Stimulated activated CD4-positive, alpha-beta T cell treated with anti-CD3 and anti-CD28 coated beads, Interleukin-2, amount 100 ng/mL, for 48 hours (primary cell): Measurements from ENCODE around the gene GALNT9.
"Not testable (repeated sequence)": the region's sequence is repeated elsewhere in the genome, so short reads cannot be mapped to it uniquely, and the experiment has no call there.

ENCODE experiments used
- DNase-seq, 2 donors: peaks; one replicate each; pipeline ENCODE4 v3.0.0-alpha.2; 2020

Gene GALNT9

DNA sequence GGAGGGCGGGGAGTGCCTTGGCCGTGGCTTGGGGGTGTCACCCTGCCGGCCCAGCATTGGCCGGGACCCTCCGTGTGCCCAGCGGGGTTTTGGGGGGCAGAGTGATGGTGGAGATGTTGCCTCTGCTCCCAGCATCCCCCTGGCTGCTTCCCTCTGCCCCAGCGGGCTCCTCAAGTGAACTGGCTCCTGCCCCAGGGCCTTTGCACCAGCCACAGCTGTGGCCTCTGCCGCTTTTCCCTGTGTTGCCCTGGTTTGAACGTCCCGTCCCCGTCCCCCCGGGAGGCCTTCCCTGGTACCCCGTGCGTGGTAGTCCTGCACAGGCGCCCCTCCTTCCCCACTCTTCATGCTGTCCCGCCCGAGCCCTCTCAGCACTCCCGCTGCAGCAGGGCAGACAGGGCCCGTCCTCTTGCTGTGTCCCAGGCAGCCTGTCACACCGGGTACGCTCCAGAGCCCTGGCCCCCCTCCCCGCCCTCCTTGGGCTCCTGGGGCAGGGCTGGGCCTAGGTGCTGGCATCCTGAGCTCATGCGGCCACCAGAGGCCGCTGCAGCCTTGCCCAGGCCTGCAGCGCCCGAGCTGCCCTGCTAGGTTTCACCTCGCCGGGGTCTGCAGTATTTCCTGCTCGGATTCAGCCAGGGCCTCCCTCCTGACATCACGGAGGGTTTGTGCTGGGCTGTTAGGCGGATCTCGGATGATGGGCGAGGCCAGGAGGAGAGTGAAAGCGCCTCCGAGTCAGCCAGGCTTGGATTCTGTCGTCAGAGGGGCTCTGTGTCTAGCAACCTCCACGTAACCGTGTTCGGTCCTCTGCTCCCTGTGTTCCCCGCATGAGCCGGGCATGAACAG is 175.7 kb downstream of the GALNT9 start:
- DNase-seq: peak; percentile 47 to 63

DNA sequence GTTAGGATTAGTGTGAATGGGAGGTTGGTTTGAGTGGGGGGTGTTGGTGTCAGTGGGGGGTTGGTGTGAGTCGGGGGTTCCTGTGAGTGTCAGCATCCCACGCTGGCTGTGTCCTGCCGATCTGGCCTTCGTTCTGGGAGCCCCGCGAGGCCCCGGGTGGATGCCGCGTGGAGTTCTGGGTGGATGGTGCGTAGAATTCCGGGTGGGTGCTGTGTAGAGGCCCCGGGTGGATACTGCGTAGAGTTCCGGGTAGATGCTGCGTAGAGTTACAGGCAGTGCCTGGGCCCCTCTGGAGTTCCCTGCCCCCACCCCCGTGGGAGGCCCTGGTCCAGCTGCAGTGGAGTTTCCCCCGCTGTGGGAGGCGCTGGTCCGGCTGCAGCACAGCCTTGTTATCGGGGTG is 176.4 kb downstream of the GALNT9 start:
- DNase-seq: no peak

DNA sequence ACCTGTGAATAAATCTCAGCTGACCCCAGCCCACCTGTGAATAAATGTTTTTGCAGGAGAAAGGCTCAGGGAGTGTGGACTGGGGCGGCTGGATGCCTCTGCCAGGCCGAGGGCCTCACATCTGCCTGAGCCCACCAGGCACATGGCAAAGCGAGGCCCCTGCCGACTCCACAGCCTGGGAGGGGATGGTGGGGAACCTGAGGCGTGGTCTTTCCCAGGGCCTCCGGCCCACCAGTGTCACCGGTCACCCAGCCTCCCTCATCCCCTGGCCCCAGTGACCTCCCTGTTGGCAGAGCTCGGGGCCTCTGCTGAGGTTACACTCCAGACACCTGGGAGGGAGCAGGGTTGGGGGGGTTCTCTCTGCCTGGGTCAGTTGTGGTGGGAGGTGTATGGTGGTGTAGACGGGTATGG is 177.0 kb downstream of the GALNT9 start:
- no peak for DNase-seq

DNA sequence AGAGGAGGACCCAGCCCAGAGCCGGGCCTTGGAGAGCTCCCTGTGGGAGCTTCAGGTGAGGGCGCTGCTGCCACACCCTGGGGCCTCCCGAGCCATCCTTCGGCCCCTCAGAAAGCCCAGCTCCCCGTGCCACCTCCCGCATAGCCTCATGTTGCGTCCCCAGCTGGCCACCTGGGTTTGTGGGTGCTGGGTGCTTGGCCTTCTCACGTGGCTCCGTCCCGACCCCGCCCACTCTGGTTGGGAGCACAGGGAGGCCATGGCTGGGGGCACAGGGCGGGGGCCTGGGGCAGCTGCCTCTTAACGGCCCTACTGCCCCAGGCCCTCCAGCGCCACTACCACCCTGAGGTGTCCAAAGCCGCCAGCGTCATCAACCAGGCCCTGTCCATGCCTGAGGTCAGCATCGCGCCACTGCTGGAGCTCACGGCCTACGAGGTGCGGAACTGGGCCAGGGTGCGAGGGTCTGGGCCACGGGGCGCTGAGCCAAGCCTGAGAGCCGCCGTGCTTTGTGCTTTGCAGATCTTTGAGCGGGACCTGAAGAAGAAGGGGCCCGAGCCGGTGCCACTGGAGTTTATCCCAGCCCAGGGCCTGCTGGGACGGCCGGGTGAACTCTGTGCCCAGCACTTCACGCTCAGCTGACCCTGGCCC is 177.5 kb downstream of the GALNT9 start:
- DNase-seq: no peak

DNA sequence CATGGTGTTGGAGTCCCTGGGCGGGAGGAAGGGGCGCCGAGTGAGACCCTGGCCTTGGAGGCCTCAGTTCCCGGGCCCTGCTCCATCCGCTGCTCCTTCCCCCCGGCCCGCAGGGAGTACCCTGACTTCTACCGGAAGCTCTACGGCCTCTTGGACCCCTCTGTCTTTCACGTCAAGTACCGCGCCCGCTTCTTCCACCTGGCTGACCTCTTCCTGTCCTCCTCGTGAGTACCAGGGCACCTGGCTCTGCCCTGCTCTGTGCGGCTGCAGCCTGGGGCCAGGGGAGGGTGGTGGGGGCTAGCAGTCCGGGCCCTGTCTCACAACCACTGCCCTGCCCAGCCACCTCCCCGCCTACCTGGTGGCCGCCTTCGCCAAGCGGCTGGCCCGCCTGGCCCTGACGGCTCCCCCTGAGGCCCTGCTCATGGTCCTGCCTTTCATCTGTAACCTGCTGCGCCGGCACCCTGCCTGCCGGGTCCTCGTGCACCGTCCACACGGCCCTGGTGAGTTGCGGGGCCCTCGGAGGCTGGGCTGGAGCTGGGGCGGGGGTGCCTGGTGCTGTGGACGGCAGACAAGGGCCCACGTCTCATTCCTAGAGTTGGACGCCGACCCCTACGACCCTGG is 178.1 kb downstream of the GALNT9 start:
- DNase-seq: no peak

DNA sequence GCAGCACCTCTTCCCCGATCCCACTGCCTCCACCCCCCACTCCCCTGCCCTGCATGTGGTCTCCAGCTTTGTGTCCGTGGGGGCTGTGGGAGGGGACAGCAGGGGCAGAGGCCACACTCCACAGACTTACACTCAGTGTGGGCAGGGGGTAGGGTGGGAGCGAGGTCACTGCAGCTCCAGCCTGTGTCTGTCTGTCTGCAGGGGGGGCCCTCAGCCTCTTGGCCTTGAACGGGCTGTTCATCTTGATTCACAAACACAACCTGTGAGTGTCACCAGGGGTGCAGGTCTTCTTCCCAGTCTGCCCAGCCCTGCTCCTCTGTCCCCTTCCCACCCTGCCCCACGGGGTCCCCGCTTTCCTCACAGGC is 178.6 kb downstream of the GALNT9 start:
- DNase-seq: no peak

DNA sequence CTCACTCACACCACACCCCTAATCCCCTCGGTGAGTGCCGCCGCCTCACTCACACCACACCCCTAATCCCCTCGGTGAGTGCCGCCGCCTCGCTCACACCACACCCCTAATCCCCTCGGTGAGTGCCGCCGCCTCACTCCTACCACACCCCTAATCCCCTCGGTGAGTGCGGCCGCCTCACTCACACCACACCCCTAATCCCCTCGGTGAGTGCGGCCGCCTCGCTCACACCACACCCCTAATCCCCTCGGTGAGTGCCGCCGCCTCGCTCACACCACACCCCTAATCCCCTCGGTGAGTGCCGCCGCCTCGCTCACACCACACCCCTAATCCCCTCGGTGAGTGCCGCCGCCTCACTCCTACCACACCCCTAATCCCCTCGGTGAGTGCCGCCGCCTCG is 179.9 kb downstream of the GALNT9 start:
- DNase-seq: not testable (repeated sequence)

DNA sequence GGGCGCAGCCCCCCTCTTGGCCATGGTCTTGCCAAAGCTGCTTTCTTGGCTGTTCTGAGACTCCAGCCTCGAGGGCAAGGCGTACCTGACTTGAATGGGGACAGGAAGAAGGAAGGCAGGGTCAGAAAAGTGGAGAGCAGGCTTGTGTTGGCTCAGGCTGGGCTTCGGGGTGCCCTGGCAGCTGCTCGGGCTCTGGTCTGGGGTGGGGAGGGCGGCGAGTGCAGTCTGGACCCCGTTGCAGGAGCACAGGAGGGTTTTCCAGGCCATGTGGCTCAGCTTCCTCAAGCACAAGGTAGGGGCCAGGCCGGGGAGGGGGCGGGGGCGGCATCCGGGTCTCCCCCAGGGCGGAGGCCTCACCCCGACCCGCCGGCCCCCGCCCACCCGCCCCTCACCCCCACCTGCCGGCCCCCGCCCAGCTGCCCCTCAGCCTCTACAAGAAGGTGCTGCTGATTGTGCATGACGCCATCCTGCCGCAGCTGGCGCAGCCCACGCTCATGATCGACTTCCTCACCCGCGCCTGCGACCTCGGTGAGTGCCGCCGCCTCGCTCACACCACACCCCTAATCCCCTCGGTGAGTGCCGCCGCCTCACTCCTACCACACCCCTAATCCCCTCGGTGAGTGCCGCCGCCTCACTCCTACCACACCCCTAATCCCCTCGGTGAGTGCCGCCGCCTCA is 180.9 kb downstream of the GALNT9 start:
- DNase-seq: no peak

DNA sequence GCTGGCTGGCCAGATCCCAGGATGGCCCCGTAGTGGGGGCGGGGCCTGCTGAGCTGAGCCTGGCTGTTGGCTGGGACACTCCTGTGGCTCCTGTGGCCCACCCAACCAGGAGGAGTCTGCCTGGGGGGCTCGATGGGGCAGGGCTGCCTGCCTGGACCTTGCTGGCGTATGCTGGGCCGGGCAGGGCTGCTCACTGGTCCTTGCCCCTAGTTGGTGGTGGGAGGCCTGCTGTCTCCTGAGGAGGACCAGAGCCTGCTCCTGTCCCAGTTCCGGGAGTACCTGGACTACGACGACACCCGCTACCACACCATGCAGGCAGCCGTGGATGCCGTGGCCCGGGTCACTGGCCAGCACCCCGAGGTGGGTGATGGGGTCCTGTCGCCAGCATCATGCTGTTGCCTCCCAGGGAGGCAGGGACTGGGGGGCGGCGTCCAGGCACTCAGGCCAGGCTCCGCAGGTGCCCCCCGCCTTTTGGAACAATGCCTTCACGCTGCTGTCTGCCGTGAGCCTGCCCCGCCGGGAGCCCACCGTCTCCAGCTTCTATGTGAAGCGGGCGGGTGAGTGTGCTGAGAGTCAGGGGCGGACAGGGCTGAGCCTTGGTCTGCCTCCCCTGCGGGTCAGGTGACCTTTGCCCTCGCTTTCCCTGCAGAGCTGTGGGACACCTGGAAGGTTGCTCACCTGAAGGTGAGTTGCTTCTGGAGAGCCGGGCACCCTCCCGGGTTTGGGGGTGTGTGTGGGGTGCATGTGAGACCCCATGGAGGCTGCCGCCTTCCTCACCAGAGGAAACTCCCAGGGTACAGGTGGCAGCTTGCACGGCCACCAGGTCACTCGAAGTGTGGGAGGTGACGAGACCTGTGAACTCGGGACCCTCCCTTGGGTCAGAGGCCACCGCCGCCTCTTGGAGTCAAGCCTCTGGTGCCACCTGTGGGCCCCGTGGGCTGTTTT is 181.7 kb downstream of the GALNT9 start:
- DNase-seq: no peak

DNA sequence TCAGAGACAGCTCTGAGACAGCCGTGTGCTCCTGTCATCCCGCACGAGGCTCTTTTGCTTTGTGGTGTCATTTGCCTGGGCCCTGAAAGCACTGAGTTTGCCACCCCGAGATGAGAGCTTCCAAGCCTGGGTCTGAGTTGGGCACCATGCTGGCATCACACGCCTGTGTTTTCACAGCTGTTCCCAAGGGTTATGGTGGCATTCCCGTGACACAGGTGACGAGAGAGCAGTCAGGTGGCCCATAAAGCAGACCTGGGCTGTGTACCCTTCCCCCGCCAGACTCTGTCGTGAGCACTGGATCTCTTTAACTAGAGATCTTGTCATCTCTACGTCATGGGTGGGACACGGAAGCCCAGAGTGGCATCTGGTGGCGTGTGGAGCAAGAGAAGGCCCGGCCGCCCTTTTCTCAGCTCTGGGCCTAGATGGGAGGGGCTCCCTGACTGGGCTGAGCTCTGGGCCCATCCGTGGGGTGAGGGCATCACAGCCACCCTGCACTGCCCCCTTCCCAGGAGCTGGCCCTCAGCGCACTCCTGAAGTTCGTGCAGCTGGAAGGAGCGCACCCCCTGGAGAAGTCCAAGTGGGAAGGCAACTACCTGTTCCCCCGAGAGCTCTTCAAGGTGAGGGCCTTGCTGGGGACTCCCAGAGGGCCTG is 182.5 kb downstream of the GALNT9 start:
- DNase-seq: no peak
